Right renal pelvis (tissue), 4 donors: Measurements from ENCODE around the gene IQCH. TPM values are rescaled to one million over a fixed set of nuclear protein-coding genes. Genes with fewer than 3 reads are reported as not detected.

Experiments used
- DNase-seq, 4 donors: peaks; one replicate each; pipeline ENCODE4 v3.0.0-alpha.2; 2013; ENCODE audit warnings: low read depth in 4 of 4, low spot score in 3 of 4, missing footprints in 1 of 4
- polyA plus RNA-seq, 4 donors: library from polyadenylated mRNA; unstranded; fragments of 120-200 nt; gene quantifications; one replicate each; pipeline ENCODE4 v1.2.1, GENCODE V29; 2013; ENCODE audit not compliant: insufficient read length in 4 of 4

Gene IQCH
- polyA plus RNA-seq = 1 to 10 TPM; 5.4 to 8.6 (median 6.4) TPM

DNA sequence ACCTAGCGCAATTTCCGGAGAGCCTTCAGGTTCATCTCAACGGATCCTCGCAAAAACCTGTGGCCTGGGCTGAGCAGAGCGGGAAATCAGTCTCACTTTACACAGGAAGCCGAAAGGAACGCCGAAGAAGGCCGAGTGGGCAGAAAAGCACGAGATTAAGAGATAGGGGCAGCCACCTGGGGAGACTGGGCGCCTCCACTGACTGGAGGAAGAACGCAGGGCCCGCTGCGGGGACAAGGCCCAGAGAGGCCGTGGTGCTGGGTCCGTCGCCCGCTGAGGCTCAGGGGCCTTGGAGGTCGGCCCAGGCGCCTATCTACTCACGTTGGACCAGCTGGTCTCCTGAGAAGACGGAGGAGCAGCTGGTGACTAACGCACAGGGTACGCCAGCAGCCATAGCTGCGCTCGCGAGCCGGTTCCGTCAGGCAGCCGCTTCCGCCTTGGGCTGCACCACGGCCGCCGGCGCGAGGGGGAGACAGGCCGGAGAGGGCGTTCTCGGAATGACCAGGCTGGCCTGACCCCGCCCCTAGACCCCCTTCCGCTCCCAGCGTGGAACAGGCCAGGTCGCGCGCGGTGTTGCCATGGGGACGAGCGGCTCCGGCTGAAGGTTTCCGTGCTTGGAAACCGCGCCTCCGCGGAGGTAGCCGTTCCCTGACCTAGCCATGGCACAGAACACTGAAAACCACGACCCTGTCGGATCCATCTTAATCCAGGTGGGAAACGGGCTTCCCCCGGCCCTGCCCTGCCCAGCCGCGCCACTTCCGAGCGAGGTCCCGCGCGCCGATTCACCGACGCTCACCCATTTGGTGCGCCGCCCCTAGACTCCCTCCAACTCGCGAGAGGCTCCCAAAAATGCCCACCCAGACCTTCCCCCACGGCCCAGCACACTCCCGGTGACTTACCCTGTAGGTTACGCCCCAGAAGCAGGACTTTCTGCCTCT, at the start of gene IQCH, which contains the start of gene AAGAB:
Gene IQCH, plus strand, starts transcription at position 549 of the 938 bp plus-strand sequence. Its CDS starts 111 bp downstream, at position 660.
Gene AAGAB, minus strand, starts transcription at position 424 of the 938 bp plus-strand sequence. Its CDS starts 30 bp downstream, at position 394.
- peak; percentile 88 to 91 (median 88) for DNase-seq

DNA sequence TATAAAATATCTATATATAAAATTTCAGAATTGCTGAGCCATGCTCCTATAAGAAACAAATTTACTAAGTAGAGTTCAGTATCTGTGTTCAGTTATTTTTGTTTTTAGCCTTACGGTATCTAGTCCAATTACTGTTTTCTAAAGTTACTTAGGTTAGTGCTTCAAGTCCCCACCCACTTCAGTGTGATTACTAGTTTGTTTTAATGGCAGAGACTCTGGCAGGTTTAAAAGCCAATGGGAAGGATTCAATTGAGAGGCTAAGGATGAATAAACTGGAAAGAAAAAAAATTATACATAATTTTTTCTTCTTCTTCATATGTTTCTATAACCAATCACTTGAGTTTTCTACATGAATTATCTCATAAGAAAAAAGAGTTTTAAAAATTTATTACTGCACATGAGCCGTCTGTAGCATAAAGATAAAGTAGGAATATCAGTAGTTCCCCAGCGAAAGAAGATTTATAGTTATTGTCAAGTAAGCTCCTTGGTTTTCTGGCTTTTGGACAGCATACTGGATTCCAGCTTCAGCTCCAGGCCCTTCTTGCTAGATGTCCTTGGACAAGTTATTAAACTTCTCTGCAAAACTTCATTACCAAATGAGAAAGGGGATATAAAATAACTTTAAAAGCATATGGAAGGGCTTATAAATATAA, 46.9 kb upstream of the IQCH start:
- no peak for DNase-seq

DNA sequence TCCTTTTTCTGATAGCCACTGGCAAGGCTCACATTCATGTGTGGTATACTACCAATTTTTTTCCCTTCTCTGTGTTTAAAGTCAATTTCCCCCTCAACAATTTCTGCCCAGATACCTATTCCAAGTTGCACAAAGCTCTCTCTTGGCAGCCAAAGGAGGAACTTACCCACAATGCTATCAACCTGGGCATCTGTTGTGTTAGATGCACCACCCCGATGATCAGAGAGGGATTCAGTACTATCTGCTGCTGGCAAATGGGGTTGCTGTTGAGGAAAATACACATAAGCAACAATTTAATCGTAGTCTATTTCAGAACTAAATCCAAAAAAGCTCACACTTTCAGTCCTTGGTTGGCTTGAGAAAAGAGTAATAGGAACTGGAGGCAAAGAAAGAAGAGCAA, 46.2 kb upstream of the IQCH start:
- DNase-seq = no peak

DNA sequence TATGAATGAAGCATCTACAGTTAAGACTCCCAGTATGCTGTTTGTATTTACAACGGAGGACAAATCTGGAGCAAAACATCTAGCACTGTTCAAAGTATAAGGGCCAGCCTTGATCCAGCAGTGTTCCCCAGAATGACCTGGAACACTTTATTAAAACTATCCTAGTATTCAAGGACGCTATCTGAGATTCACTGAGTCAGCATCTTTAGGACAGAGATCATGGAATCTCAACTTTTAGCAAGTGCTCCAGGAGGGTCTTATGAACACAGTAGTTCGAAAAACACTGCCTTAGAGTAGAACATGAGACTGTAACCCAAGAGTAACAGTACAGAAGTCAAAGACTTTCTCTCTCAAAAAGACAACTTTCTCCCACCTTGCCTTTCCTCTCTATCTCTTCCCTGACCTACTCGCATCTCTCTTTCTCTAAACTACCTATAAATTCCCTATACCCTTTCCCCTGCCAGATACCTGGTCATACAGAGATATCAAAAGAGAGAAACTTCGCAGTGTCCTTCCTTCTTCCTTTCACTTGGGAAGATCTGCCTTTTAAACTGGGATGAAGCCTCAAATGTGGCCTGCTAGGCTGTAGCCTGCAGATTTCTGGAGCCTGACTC, 43.9 kb upstream of the IQCH start:
- DNase-seq = no peak

DNA sequence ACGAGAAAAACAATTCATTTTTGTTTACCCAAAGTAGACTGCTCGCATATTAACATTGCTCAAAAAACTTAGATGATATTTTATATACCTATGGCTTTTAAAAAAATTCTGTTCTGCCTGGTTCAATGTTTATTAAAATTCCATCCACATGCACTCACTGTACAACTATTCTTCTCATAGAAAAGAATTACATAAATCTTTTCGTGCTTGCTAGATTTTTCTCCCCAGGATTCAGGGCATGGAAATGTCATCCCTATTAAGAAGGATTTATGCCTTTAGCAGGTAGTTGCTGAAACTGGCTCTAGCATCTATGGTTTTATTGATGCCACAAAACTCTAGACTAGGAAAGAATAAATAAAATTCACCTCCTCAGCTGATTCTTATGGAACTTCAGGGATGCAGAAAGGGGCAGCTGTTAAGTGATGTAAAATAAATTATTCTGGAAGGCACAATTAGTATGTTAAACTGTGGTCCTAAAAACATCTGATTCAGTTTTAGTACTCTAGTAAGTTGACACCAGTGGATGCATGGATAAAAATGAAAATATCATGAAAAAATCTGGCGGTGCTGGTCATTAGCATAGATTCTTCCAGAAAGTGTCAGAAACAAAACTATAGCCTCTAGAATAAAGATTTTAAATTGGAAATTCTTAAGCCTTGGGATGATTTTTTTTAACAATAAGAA, 41.8 kb upstream of the IQCH start:
- no peak for DNase-seq

DNA sequence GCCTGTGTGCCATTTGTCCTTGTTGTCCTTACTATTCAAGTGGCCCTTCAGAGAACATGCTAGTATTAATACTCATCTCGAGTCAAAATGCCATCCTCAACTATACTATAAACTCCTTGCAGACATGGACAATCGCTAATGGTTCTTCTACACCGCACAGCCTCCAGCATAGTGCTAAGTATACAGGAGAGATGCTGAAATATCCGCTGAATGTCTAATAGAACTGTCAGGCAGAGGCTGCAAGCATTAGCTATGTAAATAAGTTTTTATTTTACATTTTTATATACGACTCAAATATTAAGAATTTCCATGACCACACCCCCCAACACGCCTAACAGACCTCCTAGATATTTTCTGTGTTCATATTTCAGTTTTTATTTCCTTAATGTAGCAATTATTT, 39.5 kb upstream of the IQCH start:
- no peak for DNase-seq

DNA sequence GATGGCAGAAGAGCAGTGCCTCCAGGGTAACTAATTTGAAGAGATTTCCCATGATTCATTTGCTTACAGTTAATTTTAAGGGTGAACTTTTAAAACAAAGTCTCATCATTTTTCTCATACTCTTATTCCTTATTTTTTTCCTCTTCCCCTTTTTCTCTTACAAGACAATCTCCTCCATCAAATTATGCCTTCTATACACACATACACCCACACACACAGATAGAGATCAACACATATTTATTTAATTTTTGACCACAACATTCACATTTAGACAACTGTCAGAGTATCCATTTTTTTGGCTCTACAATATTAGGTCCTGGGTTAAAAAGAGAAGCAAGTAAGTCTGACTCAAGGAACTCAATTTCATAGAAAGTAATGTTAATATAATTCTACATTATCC, 37.7 kb upstream of the IQCH start:
- DNase-seq = no peak

DNA sequence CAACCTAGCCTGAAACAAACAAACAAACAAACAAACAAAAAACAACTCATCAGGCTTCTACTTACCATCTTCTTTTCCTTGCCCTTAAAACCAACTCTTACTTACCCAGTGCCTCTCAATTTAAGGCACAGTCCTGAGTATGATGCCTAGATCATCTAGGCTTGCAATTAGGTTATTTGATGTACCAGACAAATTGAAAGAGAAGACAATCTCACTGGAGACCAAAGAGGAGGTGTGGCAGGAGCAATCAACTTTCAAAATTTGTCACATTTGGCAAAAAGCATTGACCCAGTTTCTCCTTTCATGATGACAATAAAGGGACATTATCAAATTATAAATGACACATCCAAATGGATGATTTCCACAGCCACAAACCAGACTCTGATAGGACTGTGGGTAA, 36.2 kb upstream of the IQCH start:
- DNase-seq = no peak

DNA sequence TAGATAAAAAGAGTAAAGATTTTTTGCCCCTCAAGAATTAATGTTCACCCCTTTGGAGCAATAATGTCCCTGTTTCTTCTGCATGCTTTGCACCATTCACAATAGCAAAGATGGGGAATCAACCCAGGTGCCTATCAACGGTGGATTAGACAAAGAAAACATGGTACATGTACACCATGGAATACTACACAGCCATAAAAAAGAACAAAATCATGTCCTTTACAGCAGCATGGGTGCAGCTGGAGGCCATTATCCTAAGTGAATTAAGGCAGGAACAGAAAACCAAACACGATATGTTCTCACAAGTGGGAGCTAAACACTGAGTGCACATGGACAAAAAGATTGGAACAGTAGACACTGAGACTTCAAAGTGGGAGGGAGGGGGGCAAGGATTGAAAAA, 35.3 kb upstream of the IQCH start:
- no peak for DNase-seq

DNA sequence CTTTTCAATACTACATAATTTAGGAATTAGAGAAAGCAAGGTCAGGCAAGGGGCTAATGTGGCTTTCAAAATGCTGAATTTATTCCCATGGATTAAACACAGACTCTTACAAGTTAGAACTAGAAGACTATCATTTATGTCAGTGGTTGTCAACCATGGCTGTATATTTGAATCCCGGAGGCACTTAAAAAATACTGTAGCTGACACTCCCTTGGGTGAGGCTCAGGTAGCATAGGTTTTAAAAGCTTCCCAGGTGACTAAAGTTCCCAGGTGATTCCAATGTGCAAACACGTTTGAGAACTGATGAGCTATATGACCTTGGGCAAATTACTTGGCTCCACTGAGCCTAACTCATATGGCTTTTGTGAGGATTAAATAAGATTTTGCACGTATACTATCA, 29.7 kb upstream of the IQCH start:
- DNase-seq = no peak

DNA sequence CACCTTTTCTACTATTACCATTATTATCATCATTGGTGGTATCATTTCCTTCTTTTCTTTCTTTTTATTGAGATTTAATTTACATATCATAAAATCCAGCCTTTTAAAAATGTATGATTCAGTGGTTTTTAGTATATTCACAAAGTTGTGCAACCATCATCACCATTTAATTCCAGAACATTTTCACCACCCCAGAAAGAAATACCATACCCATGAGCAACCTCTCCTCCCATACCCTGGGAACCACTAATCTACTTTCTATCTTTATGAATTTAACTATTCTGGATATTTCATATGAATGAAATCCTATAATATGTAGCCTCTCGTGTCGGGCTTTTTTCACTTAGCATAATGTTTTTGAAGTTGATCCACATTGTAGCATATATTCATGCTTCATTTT, 29.2 kb upstream of the IQCH start:
- DNase-seq = no peak

DNA sequence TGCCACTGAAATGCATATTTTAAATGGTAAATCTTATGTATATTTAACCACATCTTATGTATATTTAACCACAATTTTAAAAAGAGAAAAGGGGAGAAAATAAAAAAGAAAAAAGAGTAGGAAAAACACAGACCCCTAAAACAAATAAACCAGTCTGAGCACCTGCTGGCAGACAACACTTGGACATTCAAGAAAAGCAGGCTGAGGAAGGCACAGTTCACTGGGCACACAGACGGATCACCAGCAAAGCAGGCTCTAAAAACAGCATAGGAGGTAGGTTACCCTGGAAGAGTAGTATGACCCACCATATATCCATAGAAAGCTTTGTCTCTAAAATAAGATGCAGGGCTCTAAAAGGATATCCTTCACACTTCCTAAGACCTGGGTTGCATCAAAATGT, 27.2 kb upstream of the IQCH start:
- no peak for DNase-seq

DNA sequence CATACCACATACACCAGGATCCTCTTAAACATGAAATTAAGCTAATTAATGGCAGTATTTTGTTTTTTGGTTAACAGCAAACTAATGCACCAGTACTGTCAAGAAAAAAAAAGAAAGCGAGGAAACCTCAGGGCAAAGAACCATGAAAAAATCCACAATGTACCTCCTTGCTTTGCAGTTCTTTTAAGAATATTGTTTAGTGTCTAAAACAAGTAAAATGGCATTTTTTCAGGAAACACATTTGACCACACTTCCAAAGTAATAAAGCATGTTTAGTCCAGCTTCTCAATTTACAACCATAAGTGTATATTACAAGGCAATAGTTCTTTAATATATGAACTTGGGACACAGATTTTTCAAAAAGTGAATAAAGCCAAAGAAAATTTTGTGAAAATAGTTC, 26.7 kb upstream of the IQCH start:
- no peak for DNase-seq

DNA sequence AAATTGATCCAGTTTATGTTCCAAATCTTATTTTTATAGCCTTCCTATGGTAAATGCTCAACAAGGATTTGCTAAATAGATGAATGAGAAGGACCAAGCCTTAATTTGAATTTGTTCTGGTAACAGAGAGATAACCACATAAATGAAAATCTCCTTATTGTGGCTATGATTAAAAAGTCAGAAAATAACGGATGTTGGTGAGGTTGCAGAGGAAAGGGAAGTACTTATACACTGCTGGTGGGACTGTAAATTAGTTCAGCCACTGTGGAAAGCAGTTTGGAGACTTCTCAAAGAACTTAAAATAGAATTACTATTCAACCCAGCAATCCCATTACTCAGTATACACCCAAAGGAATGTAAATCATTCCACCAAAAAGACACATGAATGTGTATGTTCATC, 26.3 kb upstream of the IQCH start:
- DNase-seq = no peak

DNA sequence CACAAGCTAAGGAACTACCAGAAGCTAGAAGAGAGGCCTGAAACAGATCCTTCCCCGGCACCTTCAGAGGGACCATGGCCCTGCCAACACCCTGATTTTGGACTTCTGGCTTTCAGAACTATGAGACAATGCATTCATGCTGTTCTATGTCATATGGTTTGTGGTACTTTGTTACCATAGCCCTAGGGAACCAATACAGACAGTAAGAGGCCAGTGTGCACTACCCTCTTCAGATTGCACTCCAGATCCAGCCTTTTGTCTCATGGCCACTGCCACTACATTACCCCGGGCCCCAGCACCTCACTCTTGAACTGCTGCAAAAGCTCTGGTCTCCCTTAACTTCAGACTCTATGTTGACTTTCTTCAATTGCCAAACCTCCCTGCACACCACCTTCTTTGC, 24.1 kb upstream of the IQCH start:
- no peak for DNase-seq

DNA sequence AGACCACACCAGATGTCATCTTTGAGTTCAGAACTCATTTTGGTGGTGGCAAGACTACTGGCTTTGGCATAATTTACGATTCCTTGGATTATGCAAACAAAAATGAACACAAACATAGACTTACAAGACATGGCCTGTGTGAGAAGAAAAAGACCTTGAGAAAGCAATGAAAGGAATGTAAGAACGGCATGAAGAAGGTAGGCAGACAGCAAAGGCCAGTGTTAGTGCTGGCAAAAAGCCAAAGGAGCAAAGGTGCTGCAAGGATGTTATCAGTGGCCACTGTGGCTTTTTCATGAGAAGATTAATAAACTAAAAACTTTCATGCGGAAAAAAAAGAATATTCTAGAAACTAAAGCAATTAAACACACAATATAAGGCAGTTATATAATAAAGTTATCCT, 22.0 kb upstream of the IQCH start:
- no peak for DNase-seq

DNA sequence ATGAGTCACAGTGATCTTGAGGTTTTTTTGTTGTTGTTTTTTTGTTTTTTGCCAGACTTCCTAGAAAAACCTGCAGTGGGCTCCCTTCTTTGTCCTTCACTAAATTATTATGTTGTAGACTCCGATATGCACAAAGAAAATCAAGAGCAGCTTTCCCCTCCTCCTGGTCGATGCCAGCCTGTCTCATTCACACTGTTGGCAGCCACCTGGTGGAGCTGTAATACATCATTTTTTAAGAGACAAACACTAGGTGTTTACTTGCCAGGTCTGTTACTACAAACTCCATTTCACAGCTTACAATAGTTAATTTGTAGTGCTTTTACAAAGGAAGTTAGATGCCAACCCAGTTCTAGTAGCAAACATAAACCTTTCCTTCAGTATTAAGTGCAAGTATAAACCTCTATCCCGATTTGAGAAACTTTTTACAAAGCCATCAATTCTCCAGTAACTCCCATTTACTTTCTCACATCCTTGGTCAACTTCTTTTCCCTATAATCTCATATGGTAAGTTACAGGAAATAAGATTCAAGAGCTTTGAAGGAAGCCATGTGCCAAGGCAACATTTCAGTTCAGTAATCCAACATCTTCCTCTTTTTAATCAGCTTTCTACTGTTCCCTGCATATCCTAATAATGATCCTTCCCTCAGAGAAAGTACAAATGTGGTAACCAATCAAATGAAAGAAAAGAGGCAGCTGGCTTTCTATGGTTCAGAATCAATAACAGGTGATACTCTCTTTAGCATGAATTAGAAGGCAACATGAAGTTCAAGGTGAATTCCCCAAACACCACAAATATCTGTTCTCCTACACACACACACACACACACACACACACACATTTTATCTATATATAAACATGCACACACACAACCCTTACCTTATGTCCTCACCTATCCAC, 14.1 kb upstream of the IQCH start:
- peak in 1 of 4 donors; percentile 8 for DNase-seq

DNA sequence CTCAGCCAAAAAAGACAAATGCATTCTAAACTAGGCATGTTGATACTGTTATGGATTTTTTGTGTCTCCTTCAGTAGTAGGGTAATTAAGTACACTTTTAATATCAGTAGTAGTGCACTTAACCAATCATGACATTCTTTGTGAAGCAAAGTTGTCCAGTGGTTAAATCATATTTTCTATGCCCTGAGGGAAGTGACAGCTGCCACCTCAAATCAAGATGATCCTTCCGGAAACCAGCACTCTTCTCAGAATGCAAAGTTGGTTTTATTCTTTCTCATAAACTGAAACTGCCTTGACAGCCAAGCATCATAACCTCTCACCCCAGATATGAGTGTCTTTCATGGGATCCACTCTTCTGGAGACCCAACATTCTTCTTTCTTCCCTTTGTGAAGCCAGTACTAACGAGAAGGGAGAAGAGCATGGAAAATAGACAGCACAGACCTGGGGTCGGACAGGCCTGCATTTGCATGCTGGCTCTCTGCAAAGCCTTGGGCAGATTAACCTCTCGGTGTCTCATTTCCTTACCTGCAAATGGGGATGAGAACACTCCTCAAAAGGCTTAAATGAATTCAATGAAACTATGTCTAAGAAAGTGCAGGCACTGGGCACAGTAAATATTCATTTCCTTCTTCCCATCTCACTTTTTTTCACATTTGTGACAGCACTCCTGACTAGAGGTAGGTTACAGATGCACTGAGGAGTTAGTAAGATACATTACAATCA, 13.3 kb upstream of the IQCH start:
- DNase-seq = no peak

DNA sequence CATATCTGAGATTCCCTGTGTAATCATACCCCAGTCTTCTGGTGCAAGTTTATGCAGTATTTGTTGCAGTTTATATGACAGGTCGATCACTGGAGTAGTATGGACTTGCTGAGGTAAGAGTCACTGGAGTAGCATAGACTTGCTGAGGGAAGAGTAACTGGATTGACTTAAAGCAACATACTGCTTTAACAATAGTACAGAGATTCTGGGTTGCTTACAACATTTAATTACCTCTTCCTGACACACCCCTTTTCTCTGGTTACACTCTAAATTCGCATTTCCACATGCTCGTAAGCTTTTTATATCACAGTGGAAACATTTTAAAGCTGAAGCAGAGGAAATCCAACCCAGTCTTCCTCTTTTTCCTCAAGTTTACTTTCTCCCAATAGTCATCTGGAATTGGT, 11.9 kb upstream of the IQCH start:
- DNase-seq = no peak
